GM12873 (cell line): ENCODE data around the gene EPG5.

Experiments
- CTCF ChIP-seq: IDR thresholded peaks from 2 replicates; pipeline ENCODE4 v1.5.1; 2012; ENCODE audit warnings: low read depth, mild to moderate bottlenecking, moderate library complexity, low read length, control low read depth; ENCODE audit not compliant: insufficient read depth; ENCODE audit errors: missing control alignments

Gene EPG5

GRCh38 chr18:45890606-45891005 is 76.5 kb downstream of the EPG5 start:
- TF ChIP-seq CTCF: no peak

GRCh38 chr18:45889419-45890064 is 77.6 kb downstream of the EPG5 start:
- no peak for TF ChIP-seq CTCF

GRCh38 chr18:45887585-45887984 is 79.5 kb downstream of the EPG5 start:
- TF ChIP-seq CTCF: no peak

- no peak for TF ChIP-seq CTCF
Measured at GRCh38 chr18:45880876-45881558, 86.1 kb downstream of the EPG5 start.

- peak; percentile 99 for TF ChIP-seq CTCF
Measured at GRCh38 chr18:45879681-45880655, 87.2 kb downstream of the EPG5 start.

- TF ChIP-seq CTCF: no peak
Measured at GRCh38 chr18:45877403-45877802, 89.7 kb downstream of the EPG5 start.

GRCh38 chr18:45876161-45876560 is 91.0 kb downstream of the EPG5 start:
- TF ChIP-seq CTCF: no peak
